GM19328 (cell line): ENCODE measurements around the gene GJD3.
"Not testable (repeated sequence)": the region's sequence is repeated elsewhere in the genome, so short reads cannot be mapped to it uniquely, and the experiment has no call there.

Experiments
- ATAC-seq: cut with Tn5 transposase; IDR thresholded peaks from one replicate; pipeline ENCODE4 v1.9.1; 2021; ENCODE audit warnings: mild to moderate bottlenecking, moderate library complexity; ENCODE audit not compliant: unreplicated experiment

Gene GJD3, protein sequence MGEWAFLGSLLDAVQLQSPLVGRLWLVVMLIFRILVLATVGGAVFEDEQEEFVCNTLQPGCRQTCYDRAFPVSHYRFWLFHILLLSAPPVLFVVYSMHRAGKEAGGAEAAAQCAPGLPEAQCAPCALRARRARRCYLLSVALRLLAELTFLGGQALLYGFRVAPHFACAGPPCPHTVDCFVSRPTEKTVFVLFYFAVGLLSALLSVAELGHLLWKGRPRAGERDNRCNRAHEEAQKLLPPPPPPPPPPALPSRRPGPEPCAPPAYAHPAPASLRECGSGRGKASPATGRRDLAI

DNA sequence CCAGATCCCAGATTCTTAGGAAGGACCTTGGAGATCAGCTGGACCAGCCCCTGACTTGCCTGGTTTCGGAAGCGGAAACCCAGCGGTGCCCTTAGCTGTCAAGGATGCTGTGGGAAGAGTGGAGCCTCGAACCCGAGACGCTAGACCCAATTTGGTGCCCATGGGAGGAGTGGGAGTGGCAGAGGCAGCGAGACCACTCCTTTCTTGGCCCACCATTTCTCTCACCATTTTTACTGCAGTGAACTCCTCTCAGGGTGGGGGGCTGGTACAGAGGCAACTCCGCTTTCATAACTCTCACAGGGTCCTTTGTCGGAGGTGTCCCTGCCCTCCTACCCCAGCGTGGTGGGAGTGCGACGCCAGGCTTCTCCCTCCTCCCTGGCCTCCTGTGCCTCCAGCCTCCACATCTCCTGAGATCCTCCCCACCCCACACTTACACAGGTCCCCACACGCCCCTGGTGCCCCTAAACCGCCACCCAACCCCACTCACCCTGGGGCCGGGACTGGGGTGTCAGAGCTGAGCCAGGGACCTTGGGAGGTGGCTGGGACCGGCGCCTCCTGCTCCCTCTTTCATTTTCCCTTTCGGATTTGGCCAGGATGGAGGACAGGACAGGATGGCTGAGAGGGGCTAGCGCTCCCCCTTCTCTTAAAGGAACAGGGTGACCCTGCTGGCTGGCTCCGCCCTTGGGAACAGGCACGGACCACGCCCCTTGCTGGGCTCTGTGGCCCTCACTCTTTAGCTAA, at the start of gene GJD3:
Gene GJD3, minus strand, starts transcription at position 617 of the 741 bp plus-strand sequence. CDS start 922 bp downstream, outside the sequence.
- no peak for ATAC-seq

DNA sequence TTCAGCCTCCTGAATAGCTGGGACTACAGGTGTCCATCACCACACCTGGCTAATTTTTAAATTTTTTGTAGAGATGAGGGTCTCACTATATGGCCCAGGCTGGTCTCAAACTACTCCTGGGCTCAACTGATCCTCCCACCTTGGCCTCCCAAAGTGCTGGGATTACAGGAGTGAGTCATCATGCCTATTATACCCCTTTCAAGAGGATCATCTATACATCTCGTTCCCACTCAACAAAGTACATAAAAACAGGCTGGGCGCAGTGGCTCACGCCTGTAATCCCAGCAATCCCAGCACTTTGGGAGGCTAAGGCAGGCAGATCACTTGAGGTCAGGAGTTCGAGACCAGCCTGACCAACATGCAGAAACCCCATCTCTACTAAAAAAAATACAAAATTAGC, 49.8 kb upstream of the GJD3 start:
- not testable (repeated sequence) for ATAC-seq

DNA sequence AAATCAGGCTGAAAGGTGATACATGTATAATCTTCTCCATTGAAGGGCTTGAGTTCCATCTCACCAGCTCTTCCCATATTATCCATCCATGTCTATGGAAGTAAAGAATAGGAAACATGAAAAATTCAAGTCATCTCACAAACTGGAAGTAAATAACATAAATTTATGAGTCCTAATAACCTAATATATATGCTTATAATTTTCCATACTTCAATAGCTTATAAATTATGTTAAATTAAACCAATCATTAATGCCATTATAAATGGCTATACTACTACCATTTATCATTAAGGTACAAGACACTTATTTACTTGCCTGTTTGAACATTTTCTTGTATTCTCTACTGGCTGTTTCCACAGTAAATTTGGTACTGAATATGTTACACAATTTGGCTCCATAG, 48.3 kb upstream of the GJD3 start:
- ATAC-seq: no peak

DNA sequence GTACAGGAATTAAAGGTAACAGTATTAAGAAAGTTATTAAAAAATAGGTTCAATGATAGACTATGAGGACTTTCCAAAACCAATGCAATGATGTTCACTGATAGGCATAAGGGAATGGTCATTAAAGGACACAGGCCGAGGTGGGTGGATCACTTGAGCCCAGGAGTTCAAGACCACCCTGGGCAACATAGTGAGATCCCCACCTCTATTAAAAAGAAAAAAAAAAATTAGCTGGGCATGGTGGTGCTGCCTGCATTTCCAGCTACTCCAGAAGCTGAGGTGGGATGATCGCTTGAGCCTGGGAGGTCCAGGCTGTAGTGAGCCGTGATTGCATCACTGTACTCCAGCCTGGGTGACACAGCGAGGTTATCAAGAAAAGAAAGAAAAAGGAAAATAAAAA, 47.3 kb upstream of the GJD3 start:
- no peak for ATAC-seq

DNA sequence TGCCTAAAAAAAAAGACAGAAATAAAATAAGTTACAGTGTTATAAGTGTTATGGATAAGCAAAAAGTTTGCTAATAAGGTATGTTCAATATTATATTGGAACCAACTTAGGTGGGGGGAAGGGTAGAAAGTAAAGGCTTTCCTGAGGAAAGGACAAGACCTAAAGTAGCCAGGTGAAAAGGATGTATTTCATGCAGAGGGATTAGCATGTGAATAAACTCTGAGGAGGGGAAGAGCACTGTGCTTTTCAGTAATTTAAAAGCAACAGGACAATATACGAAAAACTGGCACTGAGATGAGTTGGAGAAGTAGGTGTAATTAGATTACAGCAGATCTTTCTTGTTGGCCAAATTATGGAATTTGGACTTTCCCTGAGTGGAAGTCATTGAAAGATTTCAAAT, 45.5 kb upstream of the GJD3 start:
- no peak for ATAC-seq

DNA sequence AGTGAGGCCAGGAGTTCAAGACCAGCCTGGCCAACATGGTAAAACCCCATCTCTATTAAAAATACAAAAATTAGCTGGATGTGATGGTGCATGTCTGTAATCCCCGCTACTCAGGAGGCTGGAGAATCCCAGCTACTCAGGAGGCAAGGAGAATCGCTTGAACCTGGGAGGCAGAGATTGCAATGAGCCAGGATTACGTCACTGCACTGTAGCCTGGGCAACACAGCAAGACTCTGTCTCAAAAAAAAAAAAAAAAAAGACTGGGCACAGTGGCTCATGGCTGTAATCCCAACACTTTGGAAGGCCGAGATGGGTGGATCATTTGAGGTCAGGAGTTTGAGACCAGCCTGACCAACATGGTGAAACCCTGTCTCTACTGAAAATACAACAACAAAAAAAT, 45.0 kb upstream of the GJD3 start:
- not testable (repeated sequence) for ATAC-seq

DNA sequence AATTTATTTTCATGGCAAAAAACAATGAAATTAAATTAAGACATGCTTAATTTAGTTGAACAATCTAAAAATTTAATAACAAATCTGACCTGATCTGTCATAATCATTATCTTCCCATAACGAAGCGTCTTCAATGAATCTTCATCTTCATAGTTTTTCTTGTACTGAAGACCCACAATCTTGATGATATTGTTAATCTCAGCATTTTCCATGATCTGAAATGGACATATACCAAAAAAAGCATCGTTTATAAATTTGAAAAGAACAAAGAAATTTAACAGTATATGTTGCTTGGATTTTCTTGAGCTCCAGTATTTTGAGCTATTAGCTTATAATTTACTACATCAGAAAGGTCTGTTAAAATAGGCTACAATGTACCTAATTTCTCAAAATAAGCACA, 42.9 kb upstream of the GJD3 start:
- ATAC-seq: no peak

DNA sequence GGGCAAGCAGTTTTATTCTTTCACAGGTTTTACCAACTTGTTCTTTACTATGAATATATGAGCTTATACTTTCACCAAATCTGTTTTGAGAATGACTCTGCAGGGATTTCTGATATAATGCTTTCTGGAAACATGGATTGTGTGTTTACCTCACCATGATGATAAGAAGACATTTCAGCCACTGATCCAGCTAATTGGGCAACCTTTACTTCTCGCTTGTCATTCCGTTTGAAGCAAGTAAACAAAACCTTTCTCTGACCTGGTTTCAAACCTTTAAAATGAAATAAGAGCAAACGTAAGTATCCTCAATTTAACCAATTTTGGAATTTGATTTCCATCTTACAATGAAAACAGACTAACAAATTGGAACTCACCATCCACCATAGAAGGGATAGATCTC, 39.5 kb upstream of the GJD3 start:
- ATAC-seq: no peak

DNA sequence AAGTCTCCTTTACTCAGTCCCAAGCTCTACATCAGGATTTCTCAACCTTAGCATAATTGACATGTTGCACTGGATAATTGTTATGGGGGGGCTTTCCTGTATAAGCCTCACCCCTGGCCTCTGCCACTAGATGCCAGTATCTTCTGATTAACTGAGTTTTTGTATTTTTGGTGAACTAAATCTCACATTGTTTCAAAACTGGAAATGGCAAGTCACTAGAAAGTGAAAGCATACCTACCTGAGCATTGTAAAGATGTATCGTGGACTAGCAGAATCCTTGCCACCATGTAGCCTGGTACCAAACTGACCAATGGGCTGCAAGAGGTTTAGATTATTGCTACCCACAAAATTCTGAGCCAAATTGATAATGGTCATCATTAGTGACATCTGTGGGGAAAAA, 38.1 kb upstream of the GJD3 start:
- ATAC-seq: no peak

DNA sequence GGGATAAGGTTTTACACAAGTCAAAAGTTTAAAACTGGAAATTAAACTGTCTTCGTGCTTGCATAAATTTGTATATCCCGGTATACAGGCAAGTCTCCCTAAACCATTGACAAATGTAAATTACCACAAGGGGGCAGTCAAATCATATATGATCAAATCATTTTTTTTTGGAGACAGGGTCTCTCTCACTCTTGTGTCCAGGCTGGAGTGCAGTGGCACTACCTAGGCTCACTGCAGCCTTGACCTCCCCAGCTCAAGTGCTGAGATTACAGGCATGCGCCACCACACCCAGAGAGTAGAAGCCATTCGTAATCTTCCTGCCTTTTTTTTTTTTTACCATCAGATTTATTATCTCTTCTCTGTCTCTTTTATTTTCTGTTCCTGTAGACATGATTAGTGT, 34.6 kb upstream of the GJD3 start:
- no peak for ATAC-seq

DNA sequence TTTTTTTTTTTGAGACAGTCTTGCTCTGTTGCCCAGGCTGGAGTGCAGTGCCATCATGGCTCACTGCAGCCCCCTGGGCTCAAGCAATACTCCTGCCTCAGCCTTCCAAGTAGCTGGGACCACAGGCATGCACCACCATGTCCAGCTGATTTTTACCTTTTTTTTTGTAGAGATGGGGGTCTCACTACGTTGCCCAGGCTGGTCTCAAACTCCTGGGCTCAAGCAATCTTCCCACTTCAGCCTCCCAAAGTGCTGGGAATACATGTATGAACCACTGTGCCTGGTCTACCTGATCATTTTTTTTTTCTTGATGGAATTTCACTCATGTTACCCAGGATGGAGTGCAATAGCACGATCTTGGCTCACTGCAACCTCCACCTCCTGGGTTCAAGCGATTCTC, 22.0 kb upstream of the GJD3 start:
- ATAC-seq: not testable (repeated sequence)

DNA sequence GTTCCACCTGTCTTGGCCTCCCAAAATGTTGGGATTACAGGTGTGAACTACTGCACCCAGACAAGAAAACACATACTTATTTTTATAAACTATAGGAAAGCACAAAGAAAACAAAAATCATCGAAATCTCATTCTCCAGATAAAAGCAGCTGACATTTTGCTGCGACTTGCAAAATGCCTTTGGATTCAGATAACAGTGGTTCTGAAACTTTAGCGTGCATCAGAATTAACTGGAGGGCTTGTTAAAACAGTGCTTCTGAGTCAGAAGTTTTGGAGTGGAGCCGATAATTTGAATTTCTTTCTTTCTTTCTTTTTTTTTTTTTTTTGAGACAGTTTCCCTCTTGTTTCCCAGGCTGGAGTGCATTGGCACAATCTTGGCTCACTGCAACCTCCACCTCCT, 17.7 kb upstream of the GJD3 start:
- no peak for ATAC-seq

DNA sequence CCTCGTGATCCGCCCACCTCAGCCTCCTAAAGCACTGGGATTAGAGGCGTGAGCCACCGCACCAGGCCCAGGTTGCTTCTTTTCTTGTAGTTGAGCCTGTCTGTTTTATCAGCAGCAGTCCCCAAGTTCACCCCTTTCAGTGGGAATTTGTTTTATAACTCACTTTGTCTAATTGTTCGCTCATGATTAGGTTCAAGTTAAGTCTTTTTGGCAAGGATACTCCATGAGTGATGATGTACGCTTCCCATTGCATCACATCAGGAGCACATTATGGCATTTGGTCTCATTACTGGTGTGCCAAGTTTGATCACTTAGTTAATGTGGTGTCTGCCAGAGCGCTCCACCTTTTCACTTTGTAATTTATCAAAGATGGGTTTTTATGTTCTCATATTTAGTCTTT, 14.4 kb upstream of the GJD3 start:
- no peak for ATAC-seq

DNA sequence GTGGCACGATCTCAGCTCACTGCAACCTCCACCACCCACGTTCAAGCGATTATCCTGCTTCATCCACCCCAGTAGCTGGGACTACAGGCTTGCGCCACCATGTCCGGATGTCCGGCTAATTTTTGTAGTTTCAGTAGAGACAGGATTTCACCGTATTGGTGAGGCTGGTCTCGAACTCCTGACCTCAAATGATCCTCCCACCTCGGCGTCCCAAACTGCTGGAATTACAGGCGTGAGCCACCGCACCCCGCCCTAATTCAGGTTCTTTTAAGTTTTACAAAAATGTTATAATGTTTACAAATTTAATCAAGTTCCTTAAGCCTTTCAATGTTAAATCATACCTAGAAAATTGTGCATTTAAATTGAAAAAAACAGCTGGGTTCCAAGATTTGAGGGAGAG, 13.3 kb upstream of the GJD3 start:
- no peak for ATAC-seq

DNA sequence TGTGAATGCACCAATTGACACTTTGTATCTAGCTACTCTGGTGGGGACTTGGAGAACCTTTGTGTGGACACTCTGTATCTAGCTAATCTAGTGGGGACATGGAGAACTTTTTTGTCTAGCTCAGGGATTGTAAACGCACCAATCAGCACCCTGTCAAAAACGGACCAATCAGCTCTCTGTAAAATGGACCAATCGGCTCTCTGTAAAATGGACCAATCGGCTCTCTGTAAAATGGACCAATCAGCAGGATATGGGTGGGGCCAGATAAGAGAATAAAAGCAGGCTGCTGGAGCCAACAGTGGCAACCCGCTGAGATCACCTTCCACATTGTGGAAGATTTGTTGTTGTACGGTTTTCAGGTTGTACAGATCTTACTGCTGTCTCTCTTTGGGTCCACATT, 12.0 kb upstream of the GJD3 start:
- not testable (repeated sequence) for ATAC-seq

DNA sequence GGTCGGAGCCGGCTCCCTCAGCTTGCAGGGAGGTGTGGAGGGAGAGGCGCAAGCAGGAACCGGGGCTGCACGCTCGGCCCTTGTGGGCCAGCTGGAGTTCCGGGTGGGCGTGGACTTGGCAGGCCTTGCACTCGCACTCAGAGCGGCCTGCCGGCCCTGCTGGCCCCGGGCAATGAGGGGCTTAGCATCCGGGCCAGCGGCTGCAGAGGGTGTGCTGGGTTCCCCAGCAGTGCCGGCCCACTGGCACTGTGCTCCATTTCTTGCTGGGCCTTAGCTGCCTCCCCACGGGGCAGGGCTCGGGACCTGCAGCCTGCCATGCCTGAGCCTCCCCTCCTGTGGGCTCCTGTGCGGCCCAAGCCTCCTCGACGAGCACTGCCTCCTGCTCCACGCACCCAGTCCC, 11.2 kb upstream of the GJD3 start:
- not testable (repeated sequence) for ATAC-seq

DNA sequence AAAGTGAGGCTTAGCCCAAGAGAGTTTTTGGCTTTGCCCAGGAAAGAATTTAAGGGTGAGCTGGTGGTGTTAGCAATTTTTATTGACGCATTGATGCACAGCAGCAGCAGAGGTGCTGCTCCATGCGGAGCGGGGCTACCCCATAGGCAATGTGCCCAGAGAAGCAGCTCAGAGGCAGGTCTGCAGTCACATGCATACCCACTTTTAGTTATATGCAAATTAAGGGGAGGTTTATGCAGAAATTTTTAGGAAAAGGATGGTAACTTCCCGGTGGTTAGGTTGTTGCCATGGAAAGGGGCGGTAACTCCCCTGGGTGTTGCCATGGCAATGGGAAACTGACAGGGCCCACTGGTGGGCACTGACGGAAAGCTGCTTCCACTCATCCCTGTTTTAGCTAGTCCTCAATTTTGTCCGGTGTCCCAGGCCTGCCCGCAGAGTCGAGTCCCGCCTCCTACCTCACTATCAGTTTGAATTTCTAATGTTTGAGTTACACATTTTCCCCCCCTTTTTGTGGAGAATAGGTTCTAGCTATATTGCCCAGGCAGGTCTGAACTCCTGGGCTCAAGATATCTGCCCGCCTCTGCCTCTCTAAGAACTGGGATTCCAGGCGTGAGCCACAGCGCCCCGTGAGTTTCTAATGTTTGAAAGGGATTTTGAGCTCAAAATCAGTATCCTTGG, 10.4 kb upstream of the GJD3 start:
- ATAC-seq: no peak

DNA sequence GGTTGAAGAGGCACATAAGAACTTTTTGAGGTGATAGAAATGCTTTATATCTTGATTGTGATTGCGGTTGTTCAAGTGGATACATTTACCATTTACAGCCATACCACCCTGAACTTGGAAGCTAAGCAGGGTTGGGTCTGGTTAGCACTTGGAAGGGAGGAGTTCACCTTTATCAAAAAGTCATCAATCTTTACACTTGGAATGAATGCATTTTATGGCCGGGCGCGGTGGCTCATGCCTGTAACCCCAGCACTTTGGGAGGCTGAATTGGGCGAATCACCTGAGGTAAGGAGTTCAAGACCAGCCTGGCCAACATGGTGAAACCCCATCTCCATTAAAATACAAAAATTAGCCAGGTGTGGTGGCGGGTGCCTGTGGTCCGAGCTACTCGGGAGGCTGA, 9.5 kb upstream of the GJD3 start:
- no peak for ATAC-seq

DNA sequence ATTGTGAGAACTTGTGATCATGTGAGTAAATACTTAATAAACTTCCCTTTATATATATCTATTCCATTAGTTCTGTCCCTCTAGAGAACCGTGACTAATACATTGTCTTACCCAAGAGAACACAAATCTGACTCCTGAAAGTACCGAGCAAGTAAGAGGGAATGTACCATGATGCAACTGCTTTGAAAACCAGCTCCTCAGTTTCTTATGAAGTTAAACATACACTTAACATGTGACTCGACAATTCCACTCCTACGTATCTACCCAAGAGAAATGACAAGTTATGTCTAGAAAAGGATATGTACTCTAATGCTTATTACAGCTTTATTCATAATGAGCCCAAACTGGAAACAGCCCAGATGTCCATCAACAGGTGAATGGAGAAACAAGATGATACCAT, 8.8 kb upstream of the GJD3 start:
- ATAC-seq: no peak

DNA sequence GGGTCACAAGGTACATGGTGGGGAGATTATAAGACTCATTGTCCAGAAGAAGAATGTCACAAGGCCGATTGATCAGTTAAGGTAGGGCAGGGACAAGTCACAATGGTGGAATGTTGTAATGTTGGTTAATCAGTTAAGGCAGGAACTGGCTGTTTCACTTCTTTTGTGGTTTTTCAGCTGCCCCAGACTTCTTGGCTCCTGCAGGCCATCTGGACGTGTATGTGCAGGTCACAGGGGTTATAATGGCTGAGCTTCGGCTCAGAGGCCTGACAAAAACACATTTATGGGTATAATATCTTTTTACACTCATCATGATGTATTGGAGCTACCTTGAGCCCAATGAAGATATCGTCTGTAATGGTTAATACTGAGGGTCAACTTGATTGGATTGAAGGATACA, 8.1 kb upstream of the GJD3 start:
- not testable (repeated sequence) for ATAC-seq

DNA sequence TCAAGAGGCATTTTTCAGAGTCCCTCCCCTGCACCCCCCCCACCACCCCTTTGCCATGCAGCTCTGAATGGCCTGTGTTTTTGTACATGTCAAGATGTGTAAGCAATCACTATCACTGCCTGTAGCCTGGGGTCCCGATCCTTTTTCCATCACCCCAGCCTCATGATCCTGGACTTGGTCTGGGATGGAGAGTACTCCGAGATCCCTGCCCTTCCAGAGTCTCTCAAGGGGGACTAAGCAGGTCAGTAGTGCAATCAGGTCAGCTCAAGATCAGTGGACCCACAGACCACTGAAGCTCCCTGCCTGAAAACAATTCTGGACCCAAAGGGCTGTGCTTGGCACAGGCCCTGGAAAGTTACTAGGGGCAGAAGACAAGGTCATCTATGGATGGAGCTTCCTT, 7.5 kb upstream of the GJD3 start:
- ATAC-seq: no peak
